ENCODE data around the gene TAPBP.
"Not testable (repeated sequence)": the region's sequence is repeated elsewhere in the genome, so short reads cannot be mapped to it uniquely, and the experiment has no call there.

Gene TAPBP

GRCh38 chr6:33277663-33278391, 36.1 kb downstream of the TAPBP start:
- no peak for DNase-seq (ENCODE audit: low read depth in 1 of 2, low spot score in 1 of 2)

GRCh38 chr6:33276864-33277662, 36.8 kb downstream of the TAPBP start, which contains the start of gene B3GALT4:
Gene B3GALT4 (plus strand): TSS chr6:33277123. CDS start chr6:33277420, 297 bp downstream.
- DNase-seq (ENCODE audit: low read depth in 1 of 2, low spot score in 1 of 2): peak; percentile 64 to 71

- DNase-seq (ENCODE audit: low read depth in 1 of 2, low spot score in 1 of 2): no peak
Observed at GRCh38 chr6:33276581-33276863, 37.4 kb downstream of the TAPBP start.

GRCh38 chr6:33275795-33276580, 37.9 kb downstream of the TAPBP start:
- not testable (repeated sequence) for DNase-seq (ENCODE audit: low read depth in 1 of 2, low spot score in 1 of 2)

GRCh38 chr6:33273924-33274902, 39.7 kb downstream of the TAPBP start:
- DNase-seq (ENCODE audit: low read depth in 1 of 2, low spot score in 1 of 2): no peak

GRCh38 chr6:33273129-33273923, 40.6 kb downstream of the TAPBP start:
- no peak for DNase-seq (ENCODE audit: low read depth in 1 of 2, low spot score in 1 of 2)

GRCh38 chr6:33272275-33273128, 41.4 kb downstream of the TAPBP start:
- no peak for DNase-seq (ENCODE audit: low read depth in 1 of 2, low spot score in 1 of 2)

- DNase-seq (ENCODE audit: low read depth in 1 of 2, low spot score in 1 of 2): peak; percentile 81 to 95
Observed at GRCh38 chr6:33271468-33272274, 42.2 kb downstream of the TAPBP start, which contains the start of the genes RPS18 and VPS52. Gene RPS18 (plus strand): TSS chr6:33272075. CDS start chr6:33272120, 45 bp downstream. Gene VPS52 (minus strand): TSS chr6:33271876. CDS start chr6:33271675, 201 bp downstream.

GRCh38 chr6:33271117-33271467, 42.8 kb downstream of the TAPBP start:
- DNase-seq (ENCODE audit: low read depth in 1 of 2, low spot score in 1 of 2): no peak

- DNase-seq (ENCODE audit: low read depth in 1 of 2, low spot score in 1 of 2): no peak
Observed at GRCh38 chr6:33264015-33264414, 49.9 kb downstream of the TAPBP start.

- not testable (repeated sequence) for DNase-seq (ENCODE audit: low read depth in 1 of 2, low spot score in 1 of 2)
Observed at GRCh38 chr6:33262490-33262889, 51.4 kb downstream of the TAPBP start.

GRCh38 chr6:33259032-33259431, 54.8 kb downstream of the TAPBP start:
- DNase-seq (ENCODE audit: low read depth in 1 of 2, low spot score in 1 of 2): no peak

GRCh38 chr6:33254591-33254990, 59.3 kb downstream of the TAPBP start:
- DNase-seq (ENCODE audit: low read depth in 1 of 2, low spot score in 1 of 2): no peak

GRCh38 chr6:33252759-33253158, 61.1 kb downstream of the TAPBP start:
- no peak for DNase-seq (ENCODE audit: low read depth in 1 of 2, low spot score in 1 of 2)

GRCh38 chr6:33251395-33252012, 62.4 kb downstream of the TAPBP start:
- DNase-seq (ENCODE audit: low read depth in 1 of 2, low spot score in 1 of 2): no peak

- DNase-seq (ENCODE audit: low read depth in 1 of 2, low spot score in 1 of 2): no peak
Observed at GRCh38 chr6:33250731-33251130, 63.1 kb downstream of the TAPBP start.
